NK-92 treated with Interleukin-12 subunit alpha and Interleukin-12 subunit beta, amount 100 ng/mL, for 24 hours (cell line): ENCODE data around the gene ZNF892.
"Not testable (repeated sequence)": the region's sequence is repeated elsewhere in the genome, so short reads cannot be mapped to it uniquely, and the experiment has no call there.

Experiments used
- DNase-seq: peaks from one replicate; lab custom pipeline; 2025; lab: John Stamatoyannopoulos, UW

ZNF892 gene

GRCh38 chr2:95207111-95207961 lies at the start of gene ZNF892:
Gene ZNF892 (plus strand): TSS chr2:95207521. CDS start chr2:95207816, 295 bp downstream.
- peak; percentile 58 for DNase-seq

- no peak for DNase-seq
Measured at GRCh38 chr2:95158441-95158840, 48.9 kb upstream of the ZNF892 start.

GRCh38 chr2:95158891-95159619 lies 48.3 kb upstream of the ZNF892 start:
- no peak for DNase-seq

- no peak for DNase-seq
Measured at GRCh38 chr2:95159690-95160449, 47.5 kb upstream of the ZNF892 start, which contains the start of gene ZNF514. Gene ZNF514 (minus strand): TSS chr2:95159848. CDS start chr2:95153253, 6,595 bp downstream.

- no peak for DNase-seq
Measured at GRCh38 chr2:95165030-95165370, 42.3 kb upstream of the ZNF892 start.

- DNase-seq, result peak; percentile 92
Measured at GRCh38 chr2:95165371-95166064, 41.8 kb upstream of the ZNF892 start, which contains the start of gene ZNF2. Gene ZNF2 (plus strand): TSS chr2:95165809. CDS start chr2:95176227, 10,418 bp downstream.

- no peak for DNase-seq
Measured at GRCh38 chr2:95166065-95166763, 41.1 kb upstream of the ZNF892 start.

GRCh38 chr2:95171902-95172301 lies 35.4 kb upstream of the ZNF892 start:
- no peak for DNase-seq

- no peak for DNase-seq
Measured at GRCh38 chr2:95174031-95174542, 33.2 kb upstream of the ZNF892 start.

GRCh38 chr2:95179451-95179850 lies 27.9 kb upstream of the ZNF892 start:
- DNase-seq, result no peak

- no peak for DNase-seq
Measured at GRCh38 chr2:95181774-95182173, 25.5 kb upstream of the ZNF892 start.

GRCh38 chr2:95185197-95185596 lies 22.1 kb upstream of the ZNF892 start:
- no peak for DNase-seq

GRCh38 chr2:95185973-95186372 lies 21.3 kb upstream of the ZNF892 start:
- DNase-seq, result no peak

GRCh38 chr2:95192956-95193355 lies 14.4 kb upstream of the ZNF892 start:
- DNase-seq, result not testable (repeated sequence)

GRCh38 chr2:95203911-95204310 lies 3.4 kb upstream of the ZNF892 start:
- no peak for DNase-seq

- DNase-seq, result no peak
Measured at GRCh38 chr2:95204396-95204795, 2.9 kb upstream of the ZNF892 start.

- no peak for DNase-seq
Measured at GRCh38 chr2:95206096-95206495, 1.2 kb upstream of the ZNF892 start.

GRCh38 chr2:95208106-95208505 lies 785 bp downstream of the ZNF892 start:
- no peak for DNase-seq

- no peak for DNase-seq
Measured at GRCh38 chr2:95215018-95215612, 7.8 kb downstream of the ZNF892 start.

GRCh38 chr2:95220449-95220848 lies 13.1 kb downstream of the ZNF892 start:
- no peak for DNase-seq
